ENCODE data around the gene GAK.
"Not testable (repeated sequence)": the region's sequence is repeated elsewhere in the genome, so short reads cannot be mapped to it uniquely, and the experiment has no call there.

The GAK gene

GRCh38 chr4:926538-926937, 5.6 kb downstream of the GAK start:
- no peak for DNase-seq
- no peak for ATAC-seq

GRCh38 chr4:925771-926500, 6.2 kb downstream of the GAK start:
- ATAC-seq = no peak
- no peak for DNase-seq

- no peak for DNase-seq
Observed at GRCh38 chr4:925171-925570, 6.9 kb downstream of the GAK start.

GRCh38 chr4:924107-925096, 7.7 kb downstream of the GAK start:
- DNase-seq (peak; percentile 43), ATAC-seq (peak; percentile 67)

More at GRCh38 chr4:925171-925570, 6.9 kb downstream of the GAK start:
- ATAC-seq = no peak

GRCh38 chr4:921830-922331, 10.2 kb downstream of the GAK start:
- ATAC-seq (peak; percentile 73), DNase-seq (peak; percentile 31)

- ATAC-seq, DNase-seq: not testable (repeated sequence)
Observed at GRCh38 chr4:919004-919680, 13.0 kb downstream of the GAK start.

- DNase-seq, ATAC-seq: not testable (repeated sequence)
Observed at GRCh38 chr4:918591-918990, 13.5 kb downstream of the GAK start.

- ATAC-seq (no peak), DNase-seq (no peak)
Observed at GRCh38 chr4:917992-918391, 14.1 kb downstream of the GAK start.

GRCh38 chr4:917466-917865, 14.7 kb downstream of the GAK start:
- DNase-seq (no peak), ATAC-seq (no peak)

GRCh38 chr4:915595-915994, 16.5 kb downstream of the GAK start:
- ATAC-seq (peak; percentile 81), DNase-seq (no peak)

GRCh38 chr4:915041-915474, 17.1 kb downstream of the GAK start:
- DNase-seq = no peak

GRCh38 chr4:914531-914930, 17.6 kb downstream of the GAK start:
- ATAC-seq (no peak), DNase-seq (no peak)

More at GRCh38 chr4:915041-915474, 17.1 kb downstream of the GAK start:
- no peak for ATAC-seq

- no peak for ATAC-seq
- no peak for DNase-seq
Observed at GRCh38 chr4:913280-913618, 18.9 kb downstream of the GAK start.

GRCh38 chr4:912548-913279, 19.4 kb downstream of the GAK start:
- ATAC-seq = no peak
- no peak for DNase-seq

- no peak for ATAC-seq
- no peak for DNase-seq
Observed at GRCh38 chr4:911871-912490, 20.1 kb downstream of the GAK start.

GRCh38 chr4:911221-911751, 20.8 kb downstream of the GAK start:
- DNase-seq (no peak), ATAC-seq (no peak)

GRCh38 chr4:910366-911091, 21.6 kb downstream of the GAK start:
- no peak for DNase-seq
- no peak for ATAC-seq

- DNase-seq = no peak
Observed at GRCh38 chr4:909821-910220, 22.3 kb downstream of the GAK start.

GRCh38 chr4:909131-909571, 23.0 kb downstream of the GAK start:
- DNase-seq (no peak), ATAC-seq (no peak)

More at GRCh38 chr4:909821-910220, 22.3 kb downstream of the GAK start:
- ATAC-seq = no peak

Data from stimulated activated naive CD8-positive, alpha-beta T cell treated with anti-CD3 and anti-CD28 coated beads, Interleukin-15, Interleukin-2, amounts not matched to agents 100 U/mL and 50 U/mL, for 24 hours (primary cell).